ENCODE data around the gene AGBL2. TPM values are rescaled to one million over a fixed set of nuclear protein-coding genes. Genes with fewer than 3 reads are reported as not detected.

The AGBL2 gene
- total and polyA plus RNA-seq, 9 of the 15 experiments (the other 6 are each of a cell fraction or from before 2014, with no cell fraction given), result 0.57 to 6.5 (median 1.3) TPM

- TF ChIP-seq ZBTB43 (CRISPR knock-in tag; IDR thresholded peaks at IDR 0.05), result 0 out of 2 replicates have a peak, but pooled peaks have one; percentile 36
- TF ChIP-seq ARID3A (IDR thresholded peaks at IDR 0.05; ENCODE audit: borderline replicate concordance, low read depth, low read length), result no peak
- TF ChIP-seq PHB (CRISPR knock-in tag; IDR thresholded peaks at IDR 0.05), result no peak
- TF ChIP-seq GABPB1 (CRISPR knock-in tag; IDR thresholded peaks at IDR 0.05), result peak; percentile 76
- no peak for TF ChIP-seq ZNF449 (CRISPR knock-in tag; IDR thresholded peaks at IDR 0.05)
- peak; percentile 86 to 95 for TF ChIP-seq MNT (conservative IDR thresholded peaks at IDR 0.05)
- TF ChIP-seq PCBP2 (IDR thresholded peaks at IDR 0.05; ENCODE audit: low read depth, low read length, poor library complexity, severe bottlenecking), result no peak
- no peak for TF ChIP-seq XRCC5 (IDR thresholded peaks at IDR 0.05; ENCODE audit: low read depth, low read length)
- TF ChIP-seq PHB2 (IDR thresholded peaks at IDR 0.05; ENCODE audit: low read depth), result no peak
- TF ChIP-seq ZNF699 (CRISPR knock-in tag; IDR thresholded peaks at IDR 0.05; ENCODE audit: insufficient replicate concordance), result no peak
- TF ChIP-seq ZNF253 (CRISPR knock-in tag; conservative IDR thresholded peaks at IDR 0.05), result no peak
- no peak for TF ChIP-seq CBX2 (IDR thresholded peaks at IDR 0.05; ENCODE audit: insufficient read depth, low read length, poor library complexity, severe bottlenecking)
- no peak for TF ChIP-seq ATF2 (CRISPR knock-in tag; IDR thresholded peaks at IDR 0.05)
- TF ChIP-seq ZNF764 (CRISPR knock-in tag; IDR thresholded peaks at IDR 0.05; ENCODE audit: low read depth), result no peak
Observed at GRCh38 chr11:47642099-47642855, 72.9 kb downstream of the AGBL2 start, which contains the start of gene MTCH2 (continued).

All from K562 (cell line).